Amniotic stem cell (primary cell): ENCODE data around the gene SPINK1.
"Not testable (repeated sequence)": the region's sequence is repeated elsewhere in the genome, so short reads cannot be mapped to it uniquely, and the experiment has no call there.

Experiments used
- DNase-seq: peaks from one replicate; lab custom pipeline; 2025; lab: John Stamatoyannopoulos, UW

SPINK1 gene

GRCh38 chr5:147805030-147805454 is 26.4 kb downstream of the SPINK1 start:
- DNase-seq: no peak

GRCh38 chr5:147804334-147804733 is 27.1 kb downstream of the SPINK1 start:
- no peak for DNase-seq

GRCh38 chr5:147803926-147804325 is 27.5 kb downstream of the SPINK1 start:
- no peak for DNase-seq

GRCh38 chr5:147803161-147803560 is 28.3 kb downstream of the SPINK1 start:
- DNase-seq: not testable (repeated sequence)

- DNase-seq: no peak
Measured at GRCh38 chr5:147801461-147801860, 30.0 kb downstream of the SPINK1 start.

- no peak for DNase-seq
Measured at GRCh38 chr5:147800491-147800890, 31.0 kb downstream of the SPINK1 start.

GRCh38 chr5:147796556-147797308 is 34.7 kb downstream of the SPINK1 start:
- DNase-seq: no peak

GRCh38 chr5:147791181-147791580 is 40.3 kb downstream of the SPINK1 start:
- DNase-seq: no peak

GRCh38 chr5:147789820-147790219 is 41.7 kb downstream of the SPINK1 start:
- no peak for DNase-seq

GRCh38 chr5:147788023-147788422 is 43.4 kb downstream of the SPINK1 start:
- no peak for DNase-seq

- DNase-seq: no peak
Measured at GRCh38 chr5:147786142-147786541, 45.3 kb downstream of the SPINK1 start.

- no peak for DNase-seq
Measured at GRCh38 chr5:147784146-147784987, 47.1 kb downstream of the SPINK1 start.

- DNase-seq: no peak
Measured at GRCh38 chr5:147782110-147783028, 49.1 kb downstream of the SPINK1 start, which contains the start of gene JAKMIP2. Gene JAKMIP2 (minus strand): TSS chr5:147782728. CDS start chr5:147671806, 110,922 bp downstream.

- no peak for DNase-seq
Measured at GRCh38 chr5:147780924-147781573, 50.4 kb downstream of the SPINK1 start.

- DNase-seq: no peak
Measured at GRCh38 chr5:147779694-147780093, 51.8 kb downstream of the SPINK1 start.

- DNase-seq: no peak
Measured at GRCh38 chr5:147776989-147777388, 54.5 kb downstream of the SPINK1 start.
